CD1c-positive myeloid dendritic cell (primary cell): ENCODE results near the gene CDK19.
A peak's percentile ranks its signal among the peaks of the same experiment; 100 is the strongest.
"Not testable (repeated sequence)": the region's sequence is repeated elsewhere in the genome, so short reads cannot be mapped to it uniquely, and the experiment has no call there.

Experiments used
- DNase-seq: peaks from one replicate; pipeline ENCODE4 v3.0.0-alpha.2; 2016; ENCODE audit errors: extremely low spot score

The CDK19 gene

DNA sequence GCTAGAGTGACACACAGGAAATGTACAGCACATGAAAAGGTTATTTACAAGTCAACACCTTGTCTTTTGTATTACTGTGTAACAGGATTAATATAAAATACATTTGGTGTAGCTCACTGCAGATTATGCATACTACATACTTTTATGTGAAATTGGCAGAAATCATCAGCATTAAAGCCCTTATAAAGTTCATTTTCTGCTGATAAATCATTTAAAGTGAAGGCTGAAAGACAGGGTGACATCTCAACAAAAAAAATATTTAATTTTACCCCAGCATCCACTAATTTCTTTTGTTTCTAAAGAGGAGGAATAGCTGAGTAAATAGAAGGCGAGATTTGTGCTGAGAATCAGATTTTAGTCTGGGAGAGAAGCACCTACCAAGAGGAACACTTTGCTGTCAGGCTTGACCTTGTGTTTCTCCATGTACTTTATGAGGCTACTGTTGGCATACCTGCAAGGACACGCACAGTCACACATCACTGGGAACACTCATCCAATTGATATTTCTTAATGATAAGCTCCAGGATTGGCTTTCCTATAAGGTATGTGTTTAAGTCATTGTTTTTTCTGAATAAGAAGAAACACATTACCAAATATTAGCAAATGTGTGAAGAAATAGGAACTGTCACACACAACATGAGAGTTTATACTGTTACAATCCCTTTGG is 192.2 kb downstream of the CDK19 start:
- DNase-seq, result no peak

DNA sequence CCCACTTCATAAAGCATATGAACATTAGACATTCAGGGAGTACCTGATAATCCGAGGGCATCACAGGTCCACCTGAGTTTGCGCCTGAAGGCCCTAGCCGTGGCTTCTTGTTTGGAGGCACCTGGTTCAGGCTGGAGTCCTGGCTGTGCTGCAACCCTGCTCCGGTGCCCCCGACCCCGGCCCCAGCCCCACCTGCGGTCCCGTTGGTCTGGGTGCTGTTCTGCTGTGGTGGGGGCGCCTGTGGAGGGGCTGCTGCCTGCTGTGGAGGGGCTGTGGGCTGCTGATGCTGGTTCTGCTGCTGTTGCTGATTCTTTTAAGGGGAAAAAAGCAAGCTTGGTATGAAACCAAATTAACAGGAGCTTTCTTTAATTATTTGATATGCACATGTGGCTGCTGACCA is 194.2 kb downstream of the CDK19 start:
- DNase-seq, result no peak

DNA sequence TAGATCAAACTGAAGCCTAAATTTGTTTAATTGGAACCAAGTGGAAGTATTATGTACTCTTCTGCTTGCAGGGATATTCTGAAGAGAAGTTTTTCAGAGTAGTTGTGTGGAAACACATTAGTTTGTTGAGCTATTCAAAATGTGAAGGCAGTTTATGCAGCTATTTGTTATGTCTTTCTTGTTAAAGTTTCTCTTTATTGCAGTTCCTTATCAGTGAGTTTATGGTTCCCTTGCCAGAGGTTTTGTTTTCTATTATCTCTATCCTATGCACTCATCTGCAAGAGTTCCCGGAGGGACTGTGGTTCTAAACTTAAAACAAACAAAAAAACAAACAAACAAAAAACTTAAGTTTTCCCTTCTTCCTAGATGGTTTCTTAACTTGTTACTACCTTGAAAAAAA is 195.2 kb downstream of the CDK19 start:
- DNase-seq, result no peak

DNA sequence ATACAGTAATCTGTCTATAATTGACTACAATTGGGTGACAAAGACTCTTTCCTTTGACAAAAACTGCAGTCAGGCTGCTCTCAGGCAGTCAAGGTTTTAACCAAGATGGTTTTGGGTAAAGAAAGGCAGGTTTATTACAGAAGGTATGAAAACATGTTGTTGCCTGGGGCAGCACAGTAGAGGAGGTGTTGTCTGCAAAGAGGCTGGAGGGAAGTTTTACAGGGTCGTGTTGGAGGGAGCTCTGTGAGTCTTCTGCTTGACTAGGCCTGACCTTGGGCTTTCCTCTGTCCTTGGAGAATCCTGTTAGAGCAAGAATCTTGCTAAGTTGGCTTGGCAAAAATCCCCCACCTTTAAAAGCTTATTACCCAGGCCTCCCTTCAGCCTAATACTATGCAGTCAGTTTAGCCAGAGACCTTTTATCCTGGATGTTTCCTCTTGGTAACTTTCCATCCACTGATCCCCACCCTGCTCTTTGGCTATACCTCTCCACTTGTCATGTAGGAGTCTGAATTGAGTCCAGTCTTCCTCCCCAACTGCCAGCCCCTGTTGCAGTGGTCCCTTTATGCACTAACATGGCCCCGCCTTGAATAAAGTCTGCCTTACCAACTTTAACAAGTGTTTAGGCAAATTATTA is 195.9 kb downstream of the CDK19 start:
- no peak for DNase-seq

DNA sequence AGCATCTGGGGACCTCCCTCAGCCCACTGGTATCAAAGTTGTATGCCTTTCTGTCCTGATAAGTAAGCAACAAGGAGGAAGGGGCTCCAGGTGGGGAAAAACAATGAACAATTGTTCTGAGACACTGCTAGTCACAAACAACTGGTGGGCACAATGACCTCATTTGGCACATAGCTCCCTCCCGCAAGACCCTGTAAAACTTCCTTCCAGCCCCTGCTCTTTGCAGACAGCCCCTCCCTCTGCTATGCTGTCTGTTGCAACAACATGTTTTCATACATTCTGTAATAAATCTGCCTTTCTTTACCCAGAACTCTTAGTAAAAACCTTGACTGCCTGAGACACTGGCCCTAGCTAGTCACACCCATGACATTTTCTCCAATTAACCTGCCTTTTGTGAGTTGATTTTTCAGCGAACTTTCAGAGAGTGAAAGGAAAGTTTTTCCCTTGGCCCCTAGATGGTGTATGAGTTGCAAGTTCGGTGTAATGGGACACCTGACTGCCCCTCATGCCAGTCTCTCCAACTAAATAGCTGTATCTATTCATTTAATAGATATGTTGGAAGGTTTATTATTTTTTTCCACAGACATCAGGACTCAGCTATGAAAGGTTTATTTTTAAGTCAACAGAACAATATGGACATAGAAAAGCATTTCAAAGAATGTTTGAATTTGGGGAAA is 196.5 kb downstream of the CDK19 start:
- DNase-seq, result no peak

DNA sequence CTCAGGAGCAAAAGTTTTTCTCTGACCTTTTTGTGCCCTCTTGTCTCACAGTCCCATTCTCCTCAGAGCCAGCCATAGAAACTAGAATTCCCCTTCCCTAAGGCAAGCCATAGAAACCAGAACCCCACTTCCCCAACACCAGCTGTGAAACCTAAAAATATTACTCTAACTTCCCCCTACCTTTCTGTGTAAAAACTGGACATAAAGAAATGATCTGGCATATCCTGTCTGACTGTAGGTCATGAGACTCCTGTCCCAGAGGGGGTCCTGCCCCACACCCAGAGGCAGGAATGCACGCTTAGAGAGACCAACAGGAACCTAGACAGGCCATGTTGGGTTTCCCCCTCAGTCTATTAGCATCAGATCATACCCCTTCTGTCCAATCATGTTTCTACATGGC is 198.2 kb downstream of the CDK19 start:
- DNase-seq, result peak; percentile 61

DNA sequence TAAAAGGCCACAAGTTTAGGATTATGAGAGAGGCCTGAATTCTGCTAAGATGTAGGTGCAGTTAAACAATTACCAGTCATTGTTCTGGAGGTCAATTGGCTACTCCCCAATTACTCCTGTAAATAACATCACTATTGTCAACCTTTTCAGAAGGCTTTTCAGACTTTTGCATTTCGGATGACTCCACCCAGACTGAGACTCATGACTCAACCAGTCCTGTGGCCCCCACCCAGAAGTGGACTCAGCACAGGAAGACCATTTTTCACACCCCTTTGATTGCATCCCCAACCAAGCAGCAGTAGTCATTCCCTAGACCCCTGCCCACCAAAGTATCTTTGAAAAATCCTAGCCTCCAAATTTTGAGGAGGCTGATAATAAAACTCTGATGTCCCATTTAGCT is 199.5 kb downstream of the CDK19 start:
- no peak for DNase-seq

DNA sequence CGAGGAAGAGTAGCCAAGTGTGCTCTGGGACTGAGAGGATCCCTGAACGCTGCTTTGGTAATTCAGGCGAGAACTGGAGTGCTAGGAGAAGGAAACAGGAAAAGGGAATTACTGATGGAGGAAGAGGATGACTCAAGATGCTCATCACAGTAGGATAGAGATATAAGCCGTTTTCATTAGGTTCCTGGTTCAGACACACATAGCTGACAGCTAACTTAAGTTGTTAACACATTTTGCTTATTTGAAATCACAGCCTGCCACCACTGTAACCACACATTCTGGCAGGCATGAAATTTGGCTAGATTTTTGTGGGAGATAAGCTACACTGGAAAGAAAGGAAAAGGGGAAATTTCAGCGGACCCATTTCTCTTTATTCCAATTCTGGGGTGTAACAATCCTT is 200.7 kb downstream of the CDK19 start:
- DNase-seq, result peak; percentile 2

DNA sequence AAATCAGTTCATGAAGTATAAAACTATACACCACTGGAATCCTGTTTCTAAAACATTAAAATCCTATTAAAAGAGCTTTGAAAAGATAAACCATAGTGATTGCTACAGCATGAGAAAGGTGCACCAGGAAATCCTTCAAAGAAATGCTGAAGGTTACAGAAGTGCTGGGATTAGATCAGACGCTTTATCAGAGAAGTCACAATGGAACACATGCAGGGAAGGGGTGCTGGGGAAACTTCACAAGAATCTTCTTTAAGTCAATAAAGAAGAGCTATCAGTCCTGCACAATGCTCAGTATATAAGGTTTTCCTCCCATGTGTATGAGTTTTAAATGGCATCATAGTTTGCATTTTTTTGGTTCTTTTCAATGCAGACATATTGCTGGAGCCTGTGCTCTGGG is 201.2 kb downstream of the CDK19 start:
- no peak for DNase-seq

DNA sequence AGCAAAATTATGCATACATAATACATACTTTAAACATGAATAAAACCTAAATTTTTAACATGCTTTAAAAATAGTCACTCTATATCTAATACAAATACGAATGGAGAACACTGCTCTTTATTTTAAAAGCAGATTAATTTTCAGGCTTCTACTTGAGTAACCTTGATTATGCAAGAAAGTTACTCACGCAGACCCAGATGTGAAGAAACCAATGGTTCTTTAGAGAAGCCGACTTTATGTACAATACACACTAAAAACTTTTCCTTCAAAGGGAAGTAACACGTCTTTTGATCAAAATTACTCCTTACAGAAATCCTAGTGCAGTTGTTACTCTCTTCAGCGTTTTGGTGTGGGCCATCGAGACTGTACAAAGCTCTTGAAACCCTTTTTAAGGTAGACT is 201.9 kb downstream of the CDK19 start:
- DNase-seq, result peak; percentile 58

DNA sequence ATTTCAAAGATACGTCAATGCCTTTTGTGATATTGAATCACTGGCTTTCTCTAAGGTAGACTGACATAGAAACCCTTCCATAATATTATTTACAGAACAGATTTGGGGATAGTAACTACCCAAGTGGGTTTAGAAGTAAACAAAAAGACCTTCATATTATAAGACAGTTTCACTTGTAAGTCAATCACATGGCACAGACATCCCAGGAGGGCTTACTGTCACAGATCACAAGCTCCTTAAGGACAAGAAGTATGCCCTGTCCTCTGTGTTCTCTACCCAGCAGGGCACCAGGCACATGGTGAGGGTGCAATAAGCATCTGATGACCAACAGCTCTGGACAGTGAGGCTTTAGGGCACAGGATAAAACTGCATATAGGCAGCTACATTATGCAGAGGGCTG is 203.0 kb downstream of the CDK19 start:
- no peak for DNase-seq

DNA sequence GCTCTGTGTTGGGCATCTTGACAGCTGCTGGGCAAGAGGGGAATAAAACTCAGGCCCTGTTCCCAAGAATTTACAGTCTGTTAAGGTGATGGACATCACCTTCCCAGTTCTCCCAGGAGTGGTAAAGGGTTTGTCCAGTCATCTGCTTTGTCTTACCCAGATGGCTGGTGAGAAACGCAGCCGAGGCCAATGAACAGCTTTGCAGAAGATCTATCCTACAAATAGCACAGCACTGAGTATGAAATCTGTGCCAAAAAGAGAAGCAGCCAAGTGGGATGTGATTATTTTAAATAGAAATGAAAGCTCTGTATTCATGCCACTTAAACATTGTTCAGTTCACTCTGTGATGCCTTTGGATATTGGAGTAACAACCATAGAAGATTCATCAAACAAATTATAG is 206.2 kb downstream of the CDK19 start:
- no peak for DNase-seq

DNA sequence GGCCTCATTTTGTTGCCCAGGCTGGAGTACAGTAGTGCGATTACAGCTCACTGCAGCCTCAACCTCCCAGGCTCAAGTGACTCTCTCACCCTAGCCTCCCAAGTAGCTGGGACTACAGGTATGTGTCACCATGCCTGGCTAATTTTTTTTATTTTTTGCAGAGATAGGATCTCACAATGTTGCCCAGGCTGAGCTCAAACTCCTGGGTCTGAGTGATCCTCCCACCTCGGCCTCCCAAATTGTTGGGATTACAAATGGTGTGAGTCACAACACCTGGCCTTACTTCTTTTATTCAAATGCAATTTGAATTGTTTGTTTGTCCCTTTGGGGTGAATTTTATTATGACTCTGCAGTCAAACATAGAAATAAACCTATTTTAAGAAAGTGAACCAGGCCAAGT is 207.1 kb downstream of the CDK19 start:
- no peak for DNase-seq

DNA sequence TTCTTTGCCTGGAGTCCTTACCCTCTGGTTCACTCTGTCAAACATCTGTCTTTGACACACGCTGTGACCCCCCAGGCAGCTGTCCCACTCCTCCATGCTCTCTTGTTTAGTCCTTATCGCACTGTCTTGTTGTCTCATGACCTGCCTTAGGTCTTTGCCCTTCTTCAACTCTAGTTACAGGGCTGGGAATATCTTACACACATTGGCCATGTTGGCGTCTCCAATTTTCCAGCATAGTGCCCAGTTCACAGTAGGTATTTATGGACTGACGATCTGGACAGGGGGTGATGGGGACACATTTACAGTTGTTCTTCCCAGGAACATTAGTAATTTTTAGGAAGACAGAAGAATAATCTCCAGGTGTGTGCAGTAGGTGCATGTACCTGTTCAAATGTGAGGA is 209.1 kb downstream of the CDK19 start:
- no peak for DNase-seq

DNA sequence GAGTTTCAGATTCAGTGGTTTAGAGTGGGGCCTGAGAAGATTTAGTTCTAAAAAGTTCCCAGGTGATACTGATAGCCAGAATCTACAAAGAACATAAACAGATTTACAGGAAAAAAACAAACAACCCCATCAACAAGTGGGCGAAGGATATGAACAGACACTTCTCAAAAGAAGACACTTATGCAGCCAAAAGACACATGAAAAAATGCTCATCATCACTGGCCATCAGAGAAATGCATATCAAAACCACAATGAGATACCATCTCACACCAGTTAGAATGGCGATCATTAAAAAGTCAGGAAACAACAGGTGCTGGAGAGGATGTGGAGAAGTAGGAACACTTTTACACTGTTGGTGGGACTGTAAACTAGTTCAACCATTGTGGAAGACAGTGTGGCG is 214.6 kb downstream of the CDK19 start:
- not testable (repeated sequence) for DNase-seq

DNA sequence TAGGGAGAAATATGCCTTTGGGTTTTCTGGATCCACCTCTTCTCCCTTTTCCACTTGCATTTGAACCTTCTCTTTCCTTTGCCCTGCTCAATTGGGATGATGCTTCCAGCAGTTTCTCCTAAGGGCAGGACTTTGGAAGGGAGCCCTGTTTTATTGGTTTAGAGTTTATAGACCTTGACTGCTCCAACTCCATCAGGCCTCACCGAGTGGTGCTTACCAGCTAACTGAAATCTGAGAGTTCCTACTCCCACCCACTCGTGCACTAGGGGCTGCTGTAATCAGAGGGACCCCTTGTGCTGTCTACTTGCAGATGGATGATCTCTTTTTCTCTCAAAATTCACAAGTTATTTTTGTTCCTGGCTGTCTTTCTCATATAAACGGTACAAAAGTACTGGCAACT is 217.5 kb downstream of the CDK19 start:
- no peak for DNase-seq

DNA sequence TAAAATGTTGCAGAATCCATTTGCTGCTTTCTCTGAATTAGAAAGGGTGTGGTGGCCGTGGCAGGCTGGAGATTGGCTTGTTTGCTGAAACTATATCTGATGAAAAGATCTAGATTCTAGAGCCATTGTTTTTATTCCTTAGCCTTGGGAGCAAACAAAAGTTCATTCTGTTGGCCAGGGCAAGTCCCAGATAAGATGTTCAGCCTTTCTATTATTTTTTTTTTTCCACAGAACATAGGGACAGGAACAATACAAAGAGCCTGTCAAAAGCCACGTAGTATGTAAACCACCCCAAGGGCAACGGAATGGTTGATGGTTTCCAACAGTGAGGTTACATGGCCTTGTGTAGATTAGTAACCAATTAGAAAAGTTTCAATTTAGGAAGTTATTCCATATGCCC is 218.9 kb downstream of the CDK19 start:
- no peak for DNase-seq

DNA sequence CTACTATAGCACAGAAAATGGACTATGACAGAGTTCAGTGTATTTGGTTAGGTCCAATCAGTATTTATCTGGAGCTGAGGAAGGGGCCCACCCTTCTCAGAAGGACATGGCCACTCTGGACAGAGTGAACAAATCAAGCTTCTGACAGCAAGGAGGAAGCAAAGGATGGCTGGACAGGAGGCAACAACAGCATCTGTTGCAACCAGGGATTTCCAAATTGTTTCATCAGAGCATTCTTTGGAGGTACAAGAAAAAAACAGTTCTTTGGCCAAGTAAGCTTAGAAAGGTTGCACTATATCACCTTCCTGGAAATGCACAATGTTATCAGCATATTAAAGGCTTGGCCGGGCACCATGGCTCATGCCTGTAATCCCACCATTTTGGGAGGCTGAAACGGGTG is 220.2 kb downstream of the CDK19 start:
- DNase-seq, result no peak

DNA sequence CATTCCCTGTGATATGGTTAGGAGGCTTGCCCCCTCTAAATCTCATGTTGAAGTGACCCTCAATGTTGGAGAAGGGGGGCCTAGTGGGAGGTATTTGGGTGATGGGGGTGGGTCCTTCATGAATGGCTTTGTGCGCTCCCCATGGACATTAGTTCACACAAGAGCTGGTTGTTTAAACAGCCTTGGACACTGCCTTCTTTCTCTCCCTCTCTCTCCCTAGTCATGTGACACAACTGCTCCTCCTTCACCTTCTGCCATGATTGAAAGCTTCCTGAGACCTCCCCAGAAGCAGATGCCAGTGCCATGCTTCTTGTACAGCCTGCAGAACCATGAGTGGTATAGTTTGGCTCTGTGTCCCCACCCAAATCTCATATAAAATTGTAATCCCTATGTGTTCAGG is 221.6 kb downstream of the CDK19 start:
- no peak for DNase-seq

DNA sequence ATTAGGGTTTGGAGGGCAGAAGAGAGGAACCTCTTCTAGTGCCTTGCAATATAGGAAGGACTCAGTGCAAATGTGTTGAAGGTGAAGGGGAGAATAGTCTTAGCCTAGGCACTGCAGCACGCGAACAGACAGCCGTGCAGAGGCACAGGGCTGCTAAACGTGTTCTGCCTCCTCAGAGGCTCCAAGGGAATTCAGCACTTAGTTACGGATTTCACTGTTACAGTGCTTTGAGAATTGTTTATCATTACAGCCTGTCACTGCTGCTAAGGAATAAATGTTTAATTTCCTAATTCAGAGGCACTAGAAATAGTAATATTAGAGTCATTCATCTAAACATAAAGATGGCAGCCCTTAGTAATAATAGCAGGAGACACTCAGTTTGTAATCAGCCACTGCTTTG is 222.5 kb downstream of the CDK19 start:
- DNase-seq, result no peak

DNA sequence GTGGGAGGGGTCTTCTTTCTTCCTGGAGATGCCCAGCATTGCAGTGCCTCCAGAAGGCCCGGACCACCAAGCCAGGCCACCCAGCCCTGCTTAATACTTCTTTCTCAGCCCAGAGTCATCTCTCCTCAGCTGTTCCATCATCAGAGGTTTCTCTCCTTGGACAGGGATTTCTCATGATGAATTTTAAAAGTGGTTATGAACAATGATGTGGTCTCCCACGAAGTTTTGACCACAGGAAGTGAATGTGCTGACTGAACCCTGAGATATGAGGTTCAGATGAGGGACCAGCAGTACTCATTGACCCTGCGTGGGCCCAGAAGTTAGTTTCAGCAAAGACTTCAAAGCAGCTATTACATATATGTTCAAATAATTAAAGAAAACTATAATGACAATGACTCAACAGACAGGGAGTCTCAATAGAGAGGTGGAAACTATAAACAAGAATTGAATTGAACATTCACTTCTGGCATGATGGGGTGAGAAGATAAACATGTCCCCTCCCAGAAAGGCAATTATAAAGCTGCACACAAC is 224.4 kb downstream of the CDK19 start:
- no peak for DNase-seq

DNA sequence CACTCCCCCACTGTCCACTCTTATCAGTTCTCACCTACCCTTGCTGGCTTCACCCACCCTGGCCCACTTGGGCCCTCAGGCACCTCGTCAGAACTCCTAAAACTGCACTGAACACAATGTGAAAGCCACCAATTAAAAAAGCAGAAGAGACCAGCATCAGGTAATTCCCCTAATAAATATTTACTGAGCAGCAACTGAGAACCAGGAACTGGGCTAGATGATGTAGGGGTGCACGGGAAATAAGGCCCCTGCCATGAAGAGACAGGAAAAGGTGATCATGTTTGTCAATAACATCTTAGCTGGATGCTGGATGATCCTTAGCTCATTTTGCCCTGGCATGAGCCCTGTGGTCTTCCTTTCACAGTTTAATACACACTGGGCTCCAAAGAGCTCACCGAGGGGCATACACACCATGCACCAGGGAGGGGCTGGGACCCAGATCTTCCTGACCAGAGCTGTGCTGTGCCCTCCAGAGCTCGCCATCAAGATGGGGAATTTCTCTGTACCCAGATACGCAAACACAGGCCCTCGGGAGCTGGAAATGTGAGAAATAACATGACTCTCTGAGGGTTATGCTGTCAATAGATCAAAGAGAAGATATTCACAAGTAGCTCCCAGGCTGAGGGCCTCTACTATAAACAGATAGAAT is 225.3 kb downstream of the CDK19 start:
- DNase-seq, result peak; percentile 40

DNA sequence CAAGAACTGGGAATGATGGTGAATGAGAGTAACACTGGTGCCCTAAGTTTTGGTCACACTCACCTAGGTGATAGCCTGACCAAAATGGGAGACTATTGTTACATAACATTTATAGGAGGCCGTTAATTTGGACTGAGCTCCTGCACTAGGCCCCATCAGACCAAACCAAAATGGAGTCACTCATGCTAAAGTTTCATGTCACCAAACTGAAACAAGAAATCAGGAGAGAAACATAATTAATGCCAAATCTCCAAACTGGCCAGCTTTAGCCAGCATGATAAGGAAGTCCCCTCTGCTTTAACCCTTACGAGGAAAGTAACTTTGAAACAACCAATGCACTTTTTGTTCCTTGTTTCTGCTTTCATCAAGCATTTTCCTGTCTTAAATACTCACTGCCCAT is 227.9 kb downstream of the CDK19 start:
- DNase-seq, result no peak
